Trophoblast cell (in vitro differentiated cells and primary cell): ENCODE measurements around the gene EIF3F.

Experiments
- DNase-seq, 2 donors: peaks; one replicate each; pipeline ENCODE4 v3.0.0-alpha.2; 2016
- H2AFZ ChIP-seq: 2 replicates; pipeline ENCODE4 v1.6.1; 2013; ENCODE audit warnings: low read length, moderate library complexity, mild to moderate bottlenecking; ENCODE audit not compliant: insufficient read depth, poor library complexity
- H2AK5ac ChIP-seq: 2 replicates; pipeline ENCODE4 v1.6.1; 2013; ENCODE audit warnings: mild to moderate bottlenecking, low read length
- H2BK120ac ChIP-seq: 2 replicates; pipeline ENCODE4 v1.6.1; 2013; ENCODE audit warnings: low read length, mild to moderate bottlenecking, moderate library complexity; ENCODE audit not compliant: insufficient read depth, poor library complexity
- H2BK12ac ChIP-seq: 2 replicates; pipeline ENCODE4 v1.6.1; 2013; ENCODE audit warnings: mild to moderate bottlenecking, low read length, moderate library complexity
- H2BK5ac ChIP-seq: 2 replicates; pipeline ENCODE4 v1.6.1; 2013; ENCODE audit warnings: low read length, low read depth, moderate library complexity, mild to moderate bottlenecking; ENCODE audit not compliant: poor library complexity
- H3K14ac ChIP-seq: 2 replicates; pipeline ENCODE4 v1.6.1; 2013; ENCODE audit warnings: mild to moderate bottlenecking, low read length
- H3K18ac ChIP-seq: 2 replicates; pipeline ENCODE4 v1.6.1; 2013; ENCODE audit warnings: mild to moderate bottlenecking, low read length
- H3K23ac ChIP-seq: 2 replicates; pipeline ENCODE4 v1.6.1; 2013; ENCODE audit warnings: low read length
- H3K27ac ChIP-seq: 2 replicates; pipeline ENCODE4 v1.5.1; 2013; ENCODE audit warnings: low read depth, mild to moderate bottlenecking, inconsistent platforms, low read length, moderate library complexity
- H3K27me3 ChIP-seq: 2 replicates; pipeline ENCODE4 v1.6.1; 2013; ENCODE audit warnings: inconsistent platforms, mild to moderate bottlenecking, low read length, moderate library complexity; ENCODE audit not compliant: insufficient read depth
- H3K36me3 ChIP-seq, 2 experiments: 1 replicate in 1 of 2; 2 replicates in 1 of 2; pipeline ENCODE4 v1.6.1; 2013; ENCODE audit warnings: low read length in 2 of 2, mild to moderate bottlenecking in 2 of 2, moderate library complexity in 1 of 2; ENCODE audit not compliant: insufficient read depth in 2 of 2, control insufficient read depth in 1 of 2
- H3K4ac ChIP-seq: 2 replicates; pipeline ENCODE4 v1.6.1; 2013; ENCODE audit warnings: low read depth, mild to moderate bottlenecking, low read length, moderate library complexity
- H3K4me1 ChIP-seq, 2 experiments: 1 replicate in 1 of 2; 2 replicates in 1 of 2; pipeline ENCODE4 v1.6.1; 2013; ENCODE audit warnings: low read length in 2 of 2, mild to moderate bottlenecking in 2 of 2, moderate library complexity in 1 of 2; ENCODE audit not compliant: insufficient read depth in 2 of 2, control insufficient read depth in 1 of 2
- H3K4me2 ChIP-seq: 2 replicates; pipeline ENCODE4 v1.6.1; 2013; ENCODE audit warnings: inconsistent platforms, mild to moderate bottlenecking, low read length, moderate library complexity
- H3K4me3 ChIP-seq: 2 replicates; pipeline ENCODE4 v1.5.1; 2013; ENCODE audit warnings: mild to moderate bottlenecking, low read depth, low read length, inconsistent platforms
- H3K79me1 ChIP-seq: one replicate; pipeline ENCODE4 v1.6.1; 2013; ENCODE audit warnings: low read length
- H3K79me2 ChIP-seq: 2 replicates; pipeline ENCODE4 v1.6.1; 2013; ENCODE audit warnings: low read length, mild to moderate bottlenecking; ENCODE audit not compliant: control insufficient read depth, insufficient read depth, poor library complexity
- H3K9ac ChIP-seq: 2 replicates; pipeline ENCODE4 v1.6.1; 2013; ENCODE audit warnings: mild to moderate bottlenecking, low read length
- H3K9me3 ChIP-seq: 2 replicates; pipeline ENCODE4 v1.6.1; 2013; ENCODE audit warnings: low read depth, mild to moderate bottlenecking, control low read depth, inconsistent platforms, low read length; ENCODE audit not compliant: insufficient read depth
- H4K12ac ChIP-seq: 2 replicates; pipeline ENCODE4 v1.6.1; 2013; ENCODE audit warnings: low read depth, mild to moderate bottlenecking, low read length, moderate library complexity
- H4K8ac ChIP-seq: 2 replicates; pipeline ENCODE4 v1.6.1; 2013; ENCODE audit warnings: low read depth, mild to moderate bottlenecking, low read length, moderate library complexity
- H4K91ac ChIP-seq: one replicate; pipeline ENCODE4 v1.6.1; 2013; ENCODE audit warnings: low read depth, mild to moderate bottlenecking, low read length, moderate library complexity
- WGBS: extraction: QIAGEN DNeasy Blood & Tissue Kit; methylation state at CpG from one replicate; pipeline ENCODE4 v1.1.7; 2013; ENCODE audit warnings: missing lambda C conversion rate; ENCODE audit not compliant: insufficient read length, insufficient coverage; ENCODE audit errors: extremely low coverage; 5-methylcytosine and 5-hydroxymethylcytosine counted together

The EIF3F gene

GRCh38 chr11:7977232-7977917 lies 9.8 kb upstream of the EIF3F start:
- Histone ChIP-seq H3K4me1 (peaks cover 3 to 5% of the 10 kb centered on the region in 2 experiments), H2BK12ac (no peak overlapping the region), H2BK5ac (no peak overlapping the region), H3K9me3 (no peaks in the 10 kb centered on the region), H2BK120ac (no peak overlapping the region), H3K23ac (no peak overlapping the region), H4K91ac (no peak overlapping the region), H3K79me1 (no peaks in the 10 kb centered on the region), H3K18ac (no peak overlapping the region), H3K79me2 (no peaks in the 10 kb centered on the region), H3K14ac (no peak overlapping the region), H3K4me2 (no peak overlapping the region), H4K12ac (no peak overlapping the region), H3K9ac (no peak overlapping the region), H2AFZ (no peak overlapping the region), H3K27me3 (no peaks in the 10 kb centered on the region), H3K27ac (no peak overlapping the region), H3K36me3 (no peaks in the 10 kb centered on the region), H3K4me3 (no peak overlapping the region), H2AK5ac (no peak overlapping the region), H3K4ac (no peak overlapping the region), H4K8ac (no peak overlapping the region)
- DNase-seq, result peak; percentile 59 to 88
- no CpG with 5 or more reads among the region's 5 CpGs for WGBS

GRCh38 chr11:7981619-7982157 lies 5.4 kb upstream of the EIF3F start:
- Histone ChIP-seq H3K27ac (no peak overlapping the region), H4K8ac (no peak overlapping the region), H3K18ac (no peak overlapping the region), H2BK120ac (no peak overlapping the region), H3K14ac (no peak overlapping the region), H3K4me1 (peaks cover 0 to 2% of the 10 kb centered on the region in 2 experiments), H4K12ac (no peak overlapping the region), H3K27me3 (no peaks in the 10 kb centered on the region), H3K36me3 (no peaks in the 10 kb centered on the region), H3K79me1 (peaks cover 1% of the 10 kb centered on the region), H2AK5ac (no peak overlapping the region), H3K79me2 (no peaks in the 10 kb centered on the region), H4K91ac (no peak overlapping the region), H2BK12ac (peak overlapping the region; percentile 44), H3K9ac (no peak overlapping the region), H3K9me3 (no peaks in the 10 kb centered on the region), H2AFZ (no peak overlapping the region), H3K23ac (no peak overlapping the region), H3K4me2 (no peak overlapping the region), H3K4ac (no peak overlapping the region), H2BK5ac (no peak overlapping the region), H3K4me3 (no peak overlapping the region)
- DNase-seq, result no peak
- WGBS, result no CpG with 5 or more reads among the region's 1 CpG

GRCh38 chr11:7982582-7983119 lies 4.5 kb upstream of the EIF3F start:
- Histone ChIP-seq H3K36me3 (no peaks in the 10 kb centered on the region), H2BK12ac (no peak overlapping the region), H3K79me2 (peaks cover 2% of the 10 kb centered on the region), H3K23ac (no peak overlapping the region), H3K14ac (no peak overlapping the region), H3K79me1 (peaks cover 4% of the 10 kb centered on the region), H3K27ac (no peak overlapping the region), H3K4me3 (no peak overlapping the region), H3K27me3 (no peaks in the 10 kb centered on the region), H3K9me3 (no peaks in the 10 kb centered on the region), H4K8ac (no peak overlapping the region), H3K9ac (no peak overlapping the region), H4K12ac (no peak overlapping the region), H3K4me1 (no peaks in the 10 kb centered on the region), H2BK5ac (no peak overlapping the region), H2BK120ac (no peak overlapping the region), H2AK5ac (no peak overlapping the region), H2AFZ (no peak overlapping the region), H3K4ac (no peak overlapping the region), H4K91ac (no peak overlapping the region), H3K4me2 (no peak overlapping the region), H3K18ac (no peak overlapping the region)
- WGBS, result no CpG with 5 or more reads among the region's 1 CpG
- DNase-seq, result no peak

GRCh38 chr11:7983832-7984590 lies 3.1 kb upstream of the EIF3F start:
- Histone ChIP-seq H3K79me1 (peaks cover 4% of the 10 kb centered on the region), H2AK5ac (no peak overlapping the region), H4K8ac (no peak overlapping the region), H3K4me2 (no peak overlapping the region), H2BK12ac (no peak overlapping the region), H3K4me1 (peaks cover 2 to 7% of the 10 kb centered on the region in 2 experiments), H3K9ac (no peak overlapping the region), H2AFZ (no peak overlapping the region), H3K9me3 (no peaks in the 10 kb centered on the region), H3K18ac (no peak overlapping the region), H3K23ac (no peak overlapping the region), H2BK120ac (no peak overlapping the region), H3K4ac (no peak overlapping the region), H2BK5ac (no peak overlapping the region), H3K36me3 (peaks cover 0 to 4% of the 10 kb centered on the region in 2 experiments), H3K14ac (no peak overlapping the region), H3K4me3 (no peak overlapping the region), H3K27ac (no peak overlapping the region), H4K12ac (no peak overlapping the region), H4K91ac (no peak overlapping the region), H3K79me2 (peaks cover 6% of the 10 kb centered on the region), H3K27me3 (no peaks in the 10 kb centered on the region)
- DNase-seq, result no peak
- no CpG with 5 or more reads among the region's 7 CpGs for WGBS
